Measurements from ENCODE around the gene TMEM163.

GRCh38 chr2:134713176-134713575 is 5.6 kb downstream of the TMEM163 start:
- TF ChIP-seq CTCF (IDR thresholded peaks at IDR 0.05) (no peak), POLR2A (IDR thresholded peaks at IDR 0.05) (no peak)
